ENCODE data around the gene TM9SF4. TPM values are rescaled to one million over a fixed set of nuclear protein-coding genes. Genes with fewer than 3 reads are reported as not detected.
"Not testable (repeated sequence)": the region's sequence is repeated elsewhere in the genome, so short reads cannot be mapped to it uniquely, and the experiment has no call there.

TM9SF4 gene
- total and polyA plus RNA-seq, 2 experiments from 2014 or later, result 38.6 to 41.3 TPM

DNA sequence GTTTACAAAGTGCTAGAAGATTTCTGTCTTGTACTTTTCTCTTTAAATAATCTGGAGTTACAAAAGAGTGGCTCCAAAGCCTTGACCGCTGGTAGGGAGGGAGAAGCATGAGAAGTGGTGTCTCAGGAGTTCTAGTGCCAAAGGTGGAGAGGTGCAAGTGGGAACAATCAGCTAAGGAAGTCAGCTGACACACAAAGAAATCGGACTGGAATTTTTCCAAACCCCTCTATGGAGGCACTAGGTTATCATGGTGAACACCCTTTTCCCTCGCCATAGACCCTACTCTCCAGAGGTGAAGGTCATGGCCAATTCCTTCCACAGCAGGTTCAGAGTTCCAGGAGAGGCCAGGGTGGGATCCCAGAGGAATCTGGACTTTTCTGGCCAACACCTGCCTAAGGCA is 83.2 kb downstream of the TM9SF4 start:
- 81 to 94% methylated on average over 3 of the region's 3 CpGs for WGBS, 2 experiments (ENCODE audit: low coverage in 1 of 2, low lambda C conversion rate in 2 of 2, missing lambda C conversion rate in 2 of 2)
- no peaks in the 10 kb centered on the region for H3K9me2 ChIP-seq (ENCODE audit: insufficient read depth)
- H3K79me2 ChIP-seq (ENCODE audit: insufficient read depth), result peaks cover 2% of the 10 kb centered on the region; the same call in 1 of the 2 replicates
- no peak for DNase-seq
- peaks cover 27% of the 10 kb centered on the region for H3F3A ChIP-seq (ENCODE audit: insufficient read depth)
- H3K4me1 ChIP-seq (ENCODE audit: insufficient read depth), result peaks cover 5% of the 10 kb centered on the region
- peak overlapping the region; percentile 40; the same call in 1 of the 2 replicates for H3K27ac ChIP-seq
- H2AFZ ChIP-seq, result no peak overlapping the region
- H3K36me3 ChIP-seq (ENCODE audit: low read depth), result peaks cover 4% of the 10 kb centered on the region; the same call in 1 of the 2 replicates
- H3K9me3 ChIP-seq (ENCODE audit: low read depth), result no peaks in the 10 kb centered on the region
- H3K4me2 ChIP-seq (ENCODE audit: unreplicated experiment), result no peak overlapping the region
- H3K9ac ChIP-seq, result no peak overlapping the region
- no peaks in the 10 kb centered on the region for H3K27me3 ChIP-seq (replicated peaks; ENCODE audit: insufficient read depth)
- in situ Hi-C loops (cut with MboI), result no loop called here
- no peak for TF ChIP-seq EZH2phosphoT487 (IDR thresholded peaks at IDR 0.05; ENCODE audit: insufficient read depth, low read depth)
- no peak for TF ChIP-seq EZH2 (IDR thresholded peaks at IDR 0.05; ENCODE audit: insufficient read depth, poor library complexity, severe bottlenecking)
- H4K20me1 ChIP-seq (ENCODE audit: insufficient read depth), result no peaks in the 10 kb centered on the region
- H3K4me3 ChIP-seq, result no peak overlapping the region

DNA sequence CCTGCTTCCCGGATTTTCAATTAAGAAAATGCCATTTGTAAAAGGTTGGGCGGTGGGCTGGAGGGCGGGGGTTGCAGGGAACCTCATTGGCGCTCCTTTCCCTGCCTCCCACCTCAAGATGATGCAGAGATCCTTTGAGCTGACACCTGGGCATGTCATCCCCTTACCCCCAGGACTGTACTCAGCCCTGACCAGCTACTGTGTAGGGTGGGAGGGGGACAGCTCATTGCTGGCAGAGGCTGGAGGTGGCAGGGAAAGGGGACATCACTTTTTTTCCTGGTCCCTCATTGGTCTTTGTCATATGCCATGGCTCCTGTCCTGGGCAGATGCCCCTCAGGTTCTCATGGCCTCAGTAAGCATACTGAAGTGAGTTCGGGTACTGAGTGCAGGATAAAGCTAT is 83.8 kb downstream of the TM9SF4 start:
- H3K79me2 ChIP-seq (ENCODE audit: insufficient read depth); H3K9me3 ChIP-seq (ENCODE audit: low read depth); in situ Hi-C loops (cut with MboI); H2AFZ ChIP-seq; H3K4me1 ChIP-seq (ENCODE audit: insufficient read depth); H4K20me1 ChIP-seq (ENCODE audit: insufficient read depth); H3K9me2 ChIP-seq (ENCODE audit: insufficient read depth); H3K4me2 ChIP-seq (ENCODE audit: unreplicated experiment); H3K36me3 ChIP-seq (ENCODE audit: low read depth); H3K9ac ChIP-seq; H3K27ac ChIP-seq; DNase-seq; H3K27me3 ChIP-seq (replicated peaks; ENCODE audit: insufficient read depth); H3K4me3 ChIP-seq: not testable (repeated sequence)
- H3F3A ChIP-seq (ENCODE audit: insufficient read depth), result peaks cover 27% of the 10 kb centered on the region
- WGBS, 2 experiments (ENCODE audit: low coverage in 1 of 2, low lambda C conversion rate in 2 of 2, missing lambda C conversion rate in 2 of 2), result 93 to 94% methylated on average over 5 of the region's 5 CpGs

DNA sequence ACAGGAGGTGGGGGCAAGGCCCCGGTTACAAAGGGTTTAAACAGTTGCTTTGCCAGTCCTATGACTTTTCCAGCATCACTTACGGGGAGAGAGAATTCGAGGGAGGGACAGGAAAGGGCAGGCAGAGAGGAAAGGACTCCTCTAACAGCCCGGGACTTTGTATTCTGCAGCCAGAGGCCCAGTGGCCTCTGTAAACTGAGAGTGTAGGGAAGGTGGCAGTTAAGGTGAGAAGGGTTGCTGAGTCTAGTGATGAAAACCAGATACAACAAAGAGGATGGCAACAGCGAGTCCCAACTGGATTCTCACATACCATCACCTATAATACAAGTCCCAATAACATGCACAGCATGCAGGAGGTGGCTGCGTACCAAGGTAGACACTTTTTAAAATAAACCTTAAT is 84.5 kb downstream of the TM9SF4 start:
- no peaks in the 10 kb centered on the region for H3K9me3 ChIP-seq (ENCODE audit: low read depth)
- no peak for DNase-seq
- H4K20me1 ChIP-seq (ENCODE audit: insufficient read depth), result no peaks in the 10 kb centered on the region; the same call in 1 of the 2 replicates
- no peak overlapping the region for H3K4me3 ChIP-seq
- no peaks in the 10 kb centered on the region for H3K9me2 ChIP-seq (ENCODE audit: insufficient read depth)
- 89% methylated on average over 6 of the region's 6 CpGs for WGBS, 2 experiments (ENCODE audit: low coverage in 1 of 2, low lambda C conversion rate in 2 of 2, missing lambda C conversion rate in 2 of 2)
- no peak overlapping the region for H3K4me2 ChIP-seq (ENCODE audit: unreplicated experiment)
- peaks cover 13% of the 10 kb centered on the region; the same call in 1 of the 2 replicates for H3K36me3 ChIP-seq (ENCODE audit: low read depth)
- H3K9ac ChIP-seq, result no peak overlapping the region
- no peak overlapping the region for H2AFZ ChIP-seq
- TF ChIP-seq EZH2phosphoT487 (IDR thresholded peaks at IDR 0.05; ENCODE audit: insufficient read depth, low read depth) (no peak), EZH2 (IDR thresholded peaks at IDR 0.05; ENCODE audit: insufficient read depth, poor library complexity, severe bottlenecking) (no peak)
- H3F3A ChIP-seq (ENCODE audit: insufficient read depth), result peaks cover 27% of the 10 kb centered on the region
- in situ Hi-C loops (cut with MboI), result no loop called here
- H3K27ac ChIP-seq, result no peak overlapping the region
- H3K27me3 ChIP-seq (replicated peaks; ENCODE audit: insufficient read depth), result no peaks in the 10 kb centered on the region
- peaks cover 12% of the 10 kb centered on the region for H3K79me2 ChIP-seq (ENCODE audit: insufficient read depth)
- H3K4me1 ChIP-seq (ENCODE audit: insufficient read depth), result peaks cover 5% of the 10 kb centered on the region

DNA sequence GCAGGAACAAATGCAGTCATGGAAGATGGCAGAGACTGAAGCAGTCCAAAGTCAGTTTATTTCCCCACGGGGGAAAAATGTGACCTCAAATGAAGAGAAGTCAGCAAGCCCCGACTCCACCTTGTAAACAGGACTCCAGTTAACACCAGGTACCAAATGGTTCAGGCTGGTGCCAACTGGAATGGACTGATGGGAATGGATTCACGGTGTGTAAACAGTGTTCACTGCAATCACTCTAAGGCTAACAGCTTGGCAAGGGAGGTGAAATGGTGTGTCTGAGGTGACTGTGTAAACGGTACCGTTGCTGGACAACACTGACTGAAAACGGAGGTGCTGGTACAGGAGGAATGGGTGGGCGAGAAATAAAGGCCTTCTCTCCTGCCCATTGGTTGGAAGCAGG is 86.1 kb downstream of the TM9SF4 start:
- DNase-seq, result no peak
- Histone ChIP-seq H3K4me1 (ENCODE audit: insufficient read depth) (no peaks in the 10 kb centered on the region), H3K9me2 (ENCODE audit: insufficient read depth) (no peaks in the 10 kb centered on the region), H3K9me3 (ENCODE audit: low read depth) (no peaks in the 10 kb centered on the region), H3K79me2 (ENCODE audit: insufficient read depth) (peaks cover 26% of the 10 kb centered on the region), H3K27ac (no peak overlapping the region), H3K9ac (no peak overlapping the region), H4K20me1 (ENCODE audit: insufficient read depth) (no peaks in the 10 kb centered on the region; the same call in 1 of the 2 replicates), H2AFZ (no peak overlapping the region), H3K4me3 (no peak overlapping the region), H3K4me2 (ENCODE audit: unreplicated experiment) (no peak overlapping the region), H3F3A (ENCODE audit: insufficient read depth) (peaks cover 26% of the 10 kb centered on the region), H3K36me3 (ENCODE audit: low read depth) (peaks cover 22% of the 10 kb centered on the region; the same call in 1 of the 2 replicates), H3K27me3 (replicated peaks; ENCODE audit: insufficient read depth) (no peaks in the 10 kb centered on the region)
- WGBS, 2 experiments (ENCODE audit: low coverage in 1 of 2, low lambda C conversion rate in 2 of 2, missing lambda C conversion rate in 2 of 2), result 67 to 72% methylated on average over 7 of the region's 7 CpGs
- in situ Hi-C loops (cut with MboI), result no loop called here
- TF ChIP-seq EZH2phosphoT487 (IDR thresholded peaks at IDR 0.05; ENCODE audit: insufficient read depth, low read depth), result no peak
- no peak for TF ChIP-seq EZH2 (IDR thresholded peaks at IDR 0.05; ENCODE audit: insufficient read depth, poor library complexity, severe bottlenecking)

DNA sequence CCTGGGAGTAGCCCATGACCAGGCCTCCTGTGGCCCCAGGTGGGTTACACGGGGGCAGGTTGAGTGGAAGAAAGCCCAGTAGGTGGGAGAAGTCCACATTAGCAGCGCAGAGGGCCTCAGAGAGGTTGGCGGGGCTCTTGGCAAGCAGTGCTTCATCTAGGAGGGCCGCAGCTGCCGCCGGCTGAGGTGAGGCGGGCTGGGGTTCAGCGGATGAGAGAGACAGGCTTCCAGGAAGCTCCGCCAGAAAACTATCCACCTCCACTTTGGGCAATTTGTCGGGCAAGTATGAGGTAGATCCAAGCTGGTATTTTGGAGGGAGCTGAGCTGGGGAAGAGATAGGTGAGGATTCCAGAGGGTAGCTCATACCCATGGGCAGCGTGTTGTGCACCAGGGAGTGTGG is 87.1 kb downstream of the TM9SF4 start:
- Histone ChIP-seq H3K79me2 (ENCODE audit: insufficient read depth) (peaks cover 36% of the 10 kb centered on the region), H3F3A (ENCODE audit: insufficient read depth) (peaks cover 15% of the 10 kb centered on the region), H3K36me3 (ENCODE audit: low read depth) (peaks cover 28% of the 10 kb centered on the region; the same call in 1 of the 2 replicates)
- H3K27me3 ChIP-seq (replicated peaks; ENCODE audit: insufficient read depth); in situ Hi-C loops (cut with MboI); H3K27ac ChIP-seq; DNase-seq; H3K4me3 ChIP-seq; H2AFZ ChIP-seq; H3K9ac ChIP-seq; H3K4me2 ChIP-seq (ENCODE audit: unreplicated experiment); H3K9me2 ChIP-seq (ENCODE audit: insufficient read depth); H4K20me1 ChIP-seq (ENCODE audit: insufficient read depth); H3K9me3 ChIP-seq (ENCODE audit: low read depth); H3K4me1 ChIP-seq (ENCODE audit: insufficient read depth): not testable (repeated sequence)
- 93 to 96% methylated on average over 9 to 11 of the region's 11 CpGs for WGBS, 2 experiments (ENCODE audit: low coverage in 1 of 2, low lambda C conversion rate in 2 of 2, missing lambda C conversion rate in 2 of 2)

DNA sequence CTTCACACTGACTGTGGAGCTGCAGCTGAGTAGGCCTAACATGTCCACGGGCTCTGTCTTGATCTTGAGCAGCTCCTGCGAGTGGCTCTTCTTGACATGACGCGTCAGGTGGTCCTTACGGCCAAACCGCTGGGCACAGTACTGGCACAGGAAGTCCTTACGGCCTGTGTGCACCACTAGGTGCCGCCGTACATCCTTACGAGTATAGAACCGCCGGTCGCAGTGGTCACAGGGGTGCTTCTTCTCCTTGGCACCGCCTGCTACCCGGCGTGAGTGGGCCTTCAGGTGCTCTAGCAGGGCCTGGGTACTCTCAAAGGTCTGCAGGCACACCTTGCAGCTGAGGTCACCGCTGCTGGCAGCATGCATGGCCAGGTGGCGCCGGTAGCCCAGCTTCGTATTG is 87.6 kb downstream of the TM9SF4 start:
- DNase-seq; H2AFZ ChIP-seq; H4K20me1 ChIP-seq (ENCODE audit: insufficient read depth); in situ Hi-C loops (cut with MboI); H3K4me2 ChIP-seq (ENCODE audit: unreplicated experiment); H3K27ac ChIP-seq; H3K27me3 ChIP-seq (replicated peaks; ENCODE audit: insufficient read depth); H3K4me3 ChIP-seq; H3K9me2 ChIP-seq (ENCODE audit: insufficient read depth); H3K9ac ChIP-seq; H3K9me3 ChIP-seq (ENCODE audit: low read depth): not testable (repeated sequence)
- H3F3A ChIP-seq (ENCODE audit: insufficient read depth), result peaks cover 12% of the 10 kb centered on the region
- H3K4me1 ChIP-seq (ENCODE audit: insufficient read depth), result peaks cover 11% of the 10 kb centered on the region
- WGBS, 2 experiments (ENCODE audit: low coverage in 1 of 2, low lambda C conversion rate in 2 of 2, missing lambda C conversion rate in 2 of 2), result 92% methylated on average over 20 of the region's 20 CpGs
- peaks cover 39% of the 10 kb centered on the region for H3K79me2 ChIP-seq (ENCODE audit: insufficient read depth)
- peaks cover 28% of the 10 kb centered on the region; the same call in 1 of the 2 replicates for H3K36me3 ChIP-seq (ENCODE audit: low read depth)
